Erythroblast (primary cell): ENCODE results near the gene TNFRSF9.

Experiments
- GATA1 ChIP-seq: IDR thresholded peaks from 2 replicates; pipeline ENCODE4 v1.6.1; 2011; ENCODE audit warnings: low read depth, mild to moderate bottlenecking, control low read depth, low read length, moderate library complexity
- POLR2A ChIP-seq: IDR thresholded peaks from 2 replicates; pipeline ENCODE4 v1.6.1; 2011; ENCODE audit warnings: mild to moderate bottlenecking, low read length

GRCh38 chr1:7984811-7985210, 44.2 kb upstream of the TNFRSF9 start:
- TF ChIP-seq POLR2A (no peak), GATA1 (no peak)
